Heart left ventricle (tissue), 16 donors: ENCODE measurements around the gene CRYGA. TPM values are rescaled to one million over a fixed set of nuclear protein-coding genes. Genes with fewer than 3 reads are reported as not detected.
"Not testable (repeated sequence)": the region's sequence is repeated elsewhere in the genome, so short reads cannot be mapped to it uniquely, and the experiment has no call there.

Experiments used
- ATAC-seq, 4 donors: fragments of 200-7000 bp; cut with Tn5 transposase; one replicate each; pipeline ENCODE4 v1.9.1; 2020 to 2022; ENCODE audit warnings: moderate library complexity in 4 of 4, mild to moderate bottlenecking in 3 of 4, moderate number of reproducible peaks in 1 of 4
- DNase-seq, 5 donors: peaks; one replicate each; pipeline ENCODE4 v3.0.0-alpha.2; 2020
- H3K27ac ChIP-seq, 12 donors: fragments of 200-600 bp; sonication (generic) in 4 of 12; one replicate each; pipeline versions ENCODE4 v1.5.0 to v1.8.0; 2016 to 2022; ENCODE audit warnings: mild to moderate bottlenecking in 2 of 12
- H3K27me3 ChIP-seq, 9 donors: fragments of 200-600 bp; sonication (generic) in 2 of 9; one replicate each; pipeline versions ENCODE4 v1.5.1 to v1.8.0; 2016 to 2022; ENCODE audit warnings: mild to moderate bottlenecking in 3 of 9
- H3K36me3 ChIP-seq, 9 donors: fragments of 200-600 bp; sonication (generic) in 2 of 9; one replicate each; pipeline versions ENCODE4 v1.5.0 to v1.8.0; 2018 to 2022; ENCODE audit warnings: mild to moderate bottlenecking in 2 of 9
- H3K4me1 ChIP-seq, 12 donors: fragments of 200-600 bp; sonication (generic) in 4 of 12; one replicate each; pipeline versions ENCODE4 v1.5.0 to v1.8.0; 2016 to 2022; ENCODE audit warnings: mild to moderate bottlenecking in 3 of 12
- H3K4me3 ChIP-seq, 12 donors: fragments of 200-600 bp; sonication (generic) in 4 of 12; one replicate each; pipeline versions ENCODE4 v1.5.0 to v1.8.0; 2017 to 2022; ENCODE audit warnings: mild to moderate bottlenecking in 9 of 12, moderate library complexity in 4 of 12
- H3K9me3 ChIP-seq, 12 donors: fragments of 200-600 bp; sonication (generic) in 4 of 12; one replicate each; pipeline versions ENCODE4 v1.5.0 to v1.8.0; 2016 to 2022; ENCODE audit warnings: mild to moderate bottlenecking in 1 of 12
- CTCF ChIP-seq, 12 donors: fragments of 200-600 bp; sonication (generic) in 4 of 12; IDR thresholded peaks; one replicate each; pipeline versions ENCODE4 v1.5.0 to v1.8.0; 2018 to 2022; ENCODE audit warnings: antibody characterized with exemption in 12 of 12, mild to moderate bottlenecking in 5 of 12
- POLR2A ChIP-seq, 2 donors: fragments of 450-650 bp; IDR thresholded peaks; one replicate each; pipeline ENCODE4 v1.6.1; 2017; ENCODE audit warnings: antibody characterized with exemption in 2 of 2, mild to moderate bottlenecking in 2 of 2, moderate library complexity in 2 of 2
- WGBS, 4 donors: extraction: QIAGEN DNeasy Blood & Tissue Kit in 2 of 4; methylation state at CpG; one replicate each; pipeline versions ENCODE4 v1.1.5 to v1.1.7; 2013 to 2018; 5-methylcytosine and 5-hydroxymethylcytosine counted together
- intact Hi-C, 10 donors: fragments of 100-400 bp; cut with DNase I; formaldehyde crosslinking; loops; one replicate each; pipeline versions ENCODE4 v1.11.1 to v1.14.2; 2022
- polyA plus RNA-seq, 2 donors: library from polyadenylated mRNA; stranded (reverse); fragments of 200-250 nt; gene quantifications; one replicate each; pipeline ENCODE4 v1.2.3, GENCODE V29; 2013
- total RNA-seq, 9 donors: library from RNA; depleted of rRNA in 2 of 9; stranded (reverse); fragments of >200 nt in 2 of 9; fragmentation: NEBNext Ultra II Directional in 3 of 9; extraction: Animal tissue kit (Norgen Biotek cat#: 25700) in 3 of 9; gene quantifications; one replicate each; pipeline versions ENCODE4 v1.1.0 to v1.2.4, GENCODE V29; 2016 to 2023
- donor health status: ischemic (EF 13 %, LVEDD 7.1; RV severe dilation, severe dysfunction).
- donor health status: healthy with polysubstance abuse.
- donor health status: DM: no; HTN: yes; CAD: no.
- donor health status: DM: no; HTN: no; CAD: no.
- donor health status: ischemic (EF 25% LVEDD 6.9; RV normal size, moderate dysfunction).
- donor health status: ischemic (EF 25% LVEDD 5.7; RV mildly dilated, moderate dysfunction).
- donor health status: healthy.
- donor health status: DM: yes; HTN: yes; CAD: no.
- donor health status: ischemic (EF 35%, LVEDD 5.7; RV mildly dilated, moderate dysfunction).
- donor health status: nonischemic (EF 11% LVEDD 7.7; RV severe dilation, severe dysfunction).
- donor health status: DM: yes; HTN: yes; CAD: no.
- donor health status: PGD.
- donor health status: ischemic (EF 29% LVEDD 5.4; RV normal size, mild dysfunction).
- donor health status: nonischemic (EF 23%, LVEDD 6.1; RV moderate dilation, normal function).

The CRYGA gene
- total and polyA plus RNA-seq, 11 donors: not detected

DNA sequence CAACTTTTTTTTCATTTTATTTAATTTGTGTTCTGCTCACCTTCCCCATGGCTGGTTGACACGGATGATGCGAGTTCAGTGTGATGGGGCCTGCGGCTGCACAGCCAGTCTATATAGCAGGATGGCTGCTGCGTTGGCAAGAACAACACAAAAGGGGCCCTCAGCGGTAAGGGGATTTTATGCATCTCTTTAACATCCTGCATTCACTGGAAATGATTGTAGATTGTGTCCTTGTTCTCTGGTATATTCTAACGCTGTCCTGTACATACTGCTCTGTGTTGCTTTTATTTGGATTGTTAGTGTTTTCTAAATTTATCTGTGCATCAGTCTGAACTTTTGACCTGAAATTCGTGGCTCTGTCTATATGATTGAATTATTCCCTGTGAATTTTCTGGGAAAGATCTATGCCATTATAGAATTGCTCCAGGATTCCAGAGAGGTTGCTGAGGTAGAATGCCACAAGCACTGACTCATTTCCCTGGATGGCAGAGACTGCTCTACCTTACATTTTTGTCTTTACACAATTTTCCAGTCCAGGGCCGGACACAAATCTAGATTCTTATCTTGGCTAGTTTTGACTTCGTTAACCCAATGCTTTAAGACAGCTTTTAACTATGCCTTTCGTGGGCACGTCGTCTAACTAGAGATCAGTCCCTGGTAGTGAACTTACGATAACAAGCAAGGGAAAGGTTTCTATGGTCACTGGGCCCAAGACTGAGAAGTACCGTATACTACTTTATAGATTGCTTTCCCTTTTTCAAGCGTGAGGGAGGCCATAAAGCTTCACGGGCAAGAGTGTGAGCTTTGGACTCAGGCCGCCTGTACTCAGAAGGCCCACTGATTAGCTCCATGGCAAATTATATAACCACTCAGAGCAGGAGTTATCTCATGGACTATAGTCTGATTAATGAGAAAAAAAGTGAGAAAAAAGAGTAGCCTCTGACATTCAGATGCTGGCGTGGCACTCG, 33.4 kb downstream of the CRYGA start, which contains the start of gene CRYGC:
TSS of gene CRYGC (minus strand) at position 85 of the 968 bp plus-strand sequence. CDS start at position 49, 36 bp downstream.
- no peak within 1 kb of the TSS for H3K4me3 ChIP-seq
- peaks cover 0 to 4% (median 0%) of the 10 kb centered on the region in 12 donors for H3K9me3 ChIP-seq
- no peaks in the 10 kb centered on the region for H3K36me3 ChIP-seq
- ATAC-seq (no peak), DNase-seq (no peak)
- no peak within 1 kb of the TSS for H3K27ac ChIP-seq
- peaks cover 0 to 22% (median 4%) of the 10 kb centered on the region in 9 donors for H3K27me3 ChIP-seq
- no peak for TF ChIP-seq POLR2A (IDR thresholded peaks at IDR 0.05)
- intact Hi-C loops: no loop called here
- H3K4me1 ChIP-seq: peaks cover 0 to under 1% (median 0%) of the 10 kb centered on the region in 12 donors
- WGBS, 4 donors: 74 to 79% (median 77%) methylated on average over 19 of the region's 19 CpGs

GRCh38 chr2:208128136-208128535, 35.3 kb downstream of the CRYGA start:
- Histone ChIP-seq H3K4me1 (peaks cover 0 to 13% (median 0%) of the 10 kb centered on the region in 12 donors), H3K36me3 (no peaks in the 10 kb centered on the region), H3K27ac (no peak overlapping the region), H3K9me3 (peaks cover 0 to 4% (median 0%) of the 10 kb centered on the region in 12 donors), H3K27me3 (peaks cover 0 to 41% (median 19%) of the 10 kb centered on the region in 9 donors), H3K4me3 (no peak overlapping the region)
- ATAC-seq (no peak), DNase-seq (no peak)
- 85 to 94% (median 92%) methylated on average over 12 of the region's 12 CpGs for WGBS, 4 donors
- TF ChIP-seq POLR2A (IDR thresholded peaks at IDR 0.05): no peak
- no peak for TF ChIP-seq CTCF (IDR thresholded peaks at IDR 0.05)
- intact Hi-C loops: no loop called here

GRCh38 chr2:208127090-208127489, 36.3 kb downstream of the CRYGA start:
- ATAC-seq (no peak), DNase-seq (no peak)
- Histone ChIP-seq H3K9me3 (peaks cover 0 to 4% (median 0%) of the 10 kb centered on the region in 12 donors), H3K27me3 (peaks cover 0 to 46% (median 20%) of the 10 kb centered on the region in 9 donors), H3K4me1 (peaks cover 0 to 13% (median 0%) of the 10 kb centered on the region in 12 donors), H3K27ac (no peak overlapping the region), H3K4me3 (no peak overlapping the region), H3K36me3 (no peaks in the 10 kb centered on the region)
- intact Hi-C loops: no loop called here
- TF ChIP-seq CTCF (IDR thresholded peaks at IDR 0.05) (no peak), POLR2A (IDR thresholded peaks at IDR 0.05) (no peak)
- WGBS, 4 donors: 94 to 96% (median 95%) methylated on average over 4 of the region's 4 CpGs

DNA sequence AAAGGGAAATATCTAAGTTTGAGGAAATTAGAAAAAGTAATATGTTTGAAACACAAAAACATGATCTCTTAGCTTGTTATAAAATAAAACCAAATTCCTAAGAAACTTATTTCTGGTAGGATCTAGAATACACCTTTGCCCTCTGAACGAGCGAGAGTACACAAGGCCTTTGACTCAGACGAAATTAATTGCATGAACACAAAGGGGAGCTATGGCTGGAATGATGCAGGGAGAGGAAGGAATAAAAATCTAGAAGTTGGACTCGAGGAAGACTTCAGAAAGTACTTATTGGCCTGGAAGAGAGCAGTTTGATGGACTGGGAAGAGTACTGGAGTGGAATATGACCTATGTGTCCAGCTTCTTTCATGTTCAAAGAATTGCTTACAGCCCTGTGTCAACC, 38.1 kb downstream of the CRYGA start:
- Histone ChIP-seq H3K4me3 (no peak overlapping the region), H3K4me1 (peaks cover 0 to 13% (median 0%) of the 10 kb centered on the region in 12 donors), H3K36me3 (no peaks in the 10 kb centered on the region), H3K9me3 (peaks cover 0 to 4% (median 0%) of the 10 kb centered on the region in 12 donors), H3K27ac (no peak overlapping the region), H3K27me3 (peaks cover 0 to 46% (median 20%) of the 10 kb centered on the region in 9 donors)
- ATAC-seq: no peak
- TF ChIP-seq POLR2A (IDR thresholded peaks at IDR 0.05): no peak
- no peak for TF ChIP-seq CTCF (IDR thresholded peaks at IDR 0.05)
- intact Hi-C loops: no loop called here
- DNase-seq: no peak
- WGBS, 4 donors: 86 to 90% (median 88%) methylated on average over 4 of the region's 4 CpGs

- peak in 2 of 4 donors; percentile 30 to 60 for ATAC-seq
- H3K9me3 ChIP-seq, H3K27ac ChIP-seq, H3K36me3 ChIP-seq, intact Hi-C loops: not testable (repeated sequence)
- Histone ChIP-seq H3K4me3 (peak within 1 kb of the TSS in 8 of 12 donors; percentile 7 to 42 (median 22)), H3K27me3 (peaks cover 0 to 46% (median 20%) of the 10 kb centered on the region in 9 donors), H3K4me1 (peaks cover 0 to 13% (median 0%) of the 10 kb centered on the region in 12 donors)
- DNase-seq: peak in 1 of 5 donors; percentile 20
- WGBS, 4 donors: 8 to 15% (median 10%) methylated on average over 25 to 46 of the region's 46 CpGs
Measured at GRCh38 chr2:208124013-208124715, 39.2 kb downstream of the CRYGA start, which contains the start of gene CRYGD. TSS of gene CRYGD (minus strand) at chr2:208124524. CDS start at chr2:208124473, 51 bp downstream.
